ENCODE results near the gene ATG13. TPM values are rescaled to one million over a fixed set of nuclear protein-coding genes. Genes with fewer than 3 reads are reported as not detected.

ATG13 gene
- polyA plus RNA-seq, 5 donors, result 47.6 to 56.6 (median 49.5) TPM

- no peak for DNase-seq
These were observed 16.2 kb upstream of the ATG13 start for GRCh38 chr11:46601129-46601528.

- DNase-seq, result no peak
These were observed 13.5 kb upstream of the ATG13 start for GRCh38 chr11:46603704-46604308.

- no peak for DNase-seq
These were observed 12.6 kb upstream of the ATG13 start for GRCh38 chr11:46604796-46605195.

- DNase-seq, result no peak
These were observed 9.8 kb upstream of the ATG13 start for GRCh38 chr11:46607516-46607915.

- DNase-seq, result no peak
These were observed 8.0 kb upstream of the ATG13 start for GRCh38 chr11:46609386-46609785.

GRCh38 chr11:46611526-46612304 lies 5.6 kb upstream of the ATG13 start:
- no peak for DNase-seq

- DNase-seq, result no peak
These were observed 5.0 kb upstream of the ATG13 start for GRCh38 chr11:46612326-46612725.

- DNase-seq, result no peak
These were observed 1.6 kb upstream of the ATG13 start for GRCh38 chr11:46615756-46616155.

- no peak for DNase-seq
These were observed 711 bp upstream of the ATG13 start for GRCh38 chr11:46616551-46617133.

GRCh38 chr11:46617972-46618314 lies 590 bp downstream of the ATG13 start:
- no peak for DNase-seq

- DNase-seq, result no peak
These were observed 1.5 kb downstream of the ATG13 start for GRCh38 chr11:46618837-46619236.

- DNase-seq, result no peak
These were observed 8.1 kb downstream of the ATG13 start for GRCh38 chr11:46625406-46625805.

- no peak for DNase-seq
These were observed 11.6 kb downstream of the ATG13 start for GRCh38 chr11:46628961-46629360.

GRCh38 chr11:46630237-46630636 lies 12.9 kb downstream of the ATG13 start:
- no peak for DNase-seq

- no peak for DNase-seq
These were observed 14.3 kb downstream of the ATG13 start for GRCh38 chr11:46631676-46632075.

- no peak for DNase-seq
These were observed 15.1 kb downstream of the ATG13 start for GRCh38 chr11:46632502-46632901.

- no peak for DNase-seq
These were observed 16.2 kb downstream of the ATG13 start for GRCh38 chr11:46633291-46634217.

- DNase-seq, result no peak
These were observed 18.3 kb downstream of the ATG13 start for GRCh38 chr11:46635557-46636139.

GRCh38 chr11:46637546-46637945 lies 20.2 kb downstream of the ATG13 start:
- DNase-seq, result no peak

GRCh38 chr11:46639197-46639839 lies 22.0 kb downstream of the ATG13 start:
- no peak for DNase-seq

All from right lung (tissue), 5 donors.